Astrocyte of the spinal cord (primary cell): Measurements from ENCODE around the gene HMGN4.
A peak's percentile ranks its signal among the peaks of the same experiment; 100 is the strongest.

ENCODE experiments used
- DNase-seq: peaks from one replicate; pipeline ENCODE4 v3.0.0; 2011; ENCODE audit warnings: low read depth, low spot score
- H3K4me3 ChIP-seq: 2 replicates; pipeline ENCODE4 v1.5.1; 2011; ENCODE audit warnings: low read depth, mild to moderate bottlenecking, low read length, moderate library complexity
- CTCF ChIP-seq: IDR thresholded peaks from 2 replicates; pipeline ENCODE4 v1.5.1; 2012; ENCODE audit warnings: low read depth, mild to moderate bottlenecking, low read length, inconsistent platforms
- in situ Hi-C: cut with HindIII; loops from 2 replicates; pipeline ENCODE4 v1.10.0; 2017; ENCODE audit warnings: low sequenced_read_pairs

HMGN4 gene

GRCh38 chr6:26552640-26553188 is 14.5 kb downstream of the HMGN4 start:
- H3K4me3 ChIP-seq, result peak overlapping the region; percentile 52
- no peak for DNase-seq
- in situ Hi-C loops, result no loop called here
- TF ChIP-seq CTCF, result no peak

DNA sequence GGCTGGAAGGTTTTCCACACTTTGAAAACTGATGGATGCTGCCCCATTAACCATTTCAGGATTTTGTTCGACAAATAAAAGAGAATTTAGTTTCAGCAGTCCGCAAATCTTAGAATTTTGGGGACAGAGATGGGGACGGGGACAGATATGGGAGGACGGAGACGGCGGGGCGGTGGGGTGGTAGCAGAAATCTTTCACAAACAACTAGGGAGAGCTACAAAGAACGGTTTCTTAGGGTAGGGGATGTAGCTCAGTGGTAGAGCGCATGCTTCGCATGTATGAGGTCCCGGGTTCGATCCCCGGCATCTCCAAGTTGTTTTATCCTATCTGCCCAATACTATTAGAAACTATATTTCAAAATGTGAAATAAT is 15.1 kb downstream of the HMGN4 start:
- no peak for DNase-seq
- in situ Hi-C loops, result no loop called here

GRCh38 chr6:26553635-26554446 is 15.7 kb downstream of the HMGN4 start:
- DNase-seq, result peak; percentile 96
- TF ChIP-seq CTCF, result no peak
- H3K4me3 ChIP-seq, result peak overlapping the region; percentile 52
- in situ Hi-C loops, result no loop called here

More for the DNA sequence above, 15.1 kb downstream of the HMGN4 start:
- peak overlapping the region; percentile 52 for H3K4me3 ChIP-seq
- no peak for TF ChIP-seq CTCF

DNA sequence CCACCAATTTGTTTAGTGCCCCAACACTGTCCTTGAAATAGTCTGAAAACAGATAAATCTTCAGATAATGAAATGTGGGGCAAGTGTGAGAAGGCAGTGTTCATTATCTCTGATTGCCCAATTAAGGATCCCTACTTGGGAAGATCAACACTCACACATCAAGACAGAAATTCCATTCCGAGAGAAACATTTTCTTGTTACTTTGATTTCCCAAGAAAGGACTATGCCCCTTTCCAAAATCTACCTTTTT is 16.2 kb downstream of the HMGN4 start:
- no peak for TF ChIP-seq CTCF
- H3K4me3 ChIP-seq, result peak overlapping the region; percentile 52
- in situ Hi-C loops, result no loop called here
- no peak for DNase-seq

- in situ Hi-C loops, result no loop called here
- peak overlapping the region; percentile 52 for H3K4me3 ChIP-seq
- TF ChIP-seq CTCF, result no peak
- peak; percentile 80 for DNase-seq
Measured at GRCh38 chr6:26554697-26555504, 16.7 kb downstream of the HMGN4 start.

- TF ChIP-seq CTCF, result no peak
- DNase-seq, result peak; percentile 64
- in situ Hi-C loops, result no loop called here
- H3K4me3 ChIP-seq, result peak overlapping the region; percentile 52
Measured at GRCh38 chr6:26555505-26556262, 17.5 kb downstream of the HMGN4 start.
